ENCODE results near the gene PLCE1.

Gene PLCE1

DNA sequence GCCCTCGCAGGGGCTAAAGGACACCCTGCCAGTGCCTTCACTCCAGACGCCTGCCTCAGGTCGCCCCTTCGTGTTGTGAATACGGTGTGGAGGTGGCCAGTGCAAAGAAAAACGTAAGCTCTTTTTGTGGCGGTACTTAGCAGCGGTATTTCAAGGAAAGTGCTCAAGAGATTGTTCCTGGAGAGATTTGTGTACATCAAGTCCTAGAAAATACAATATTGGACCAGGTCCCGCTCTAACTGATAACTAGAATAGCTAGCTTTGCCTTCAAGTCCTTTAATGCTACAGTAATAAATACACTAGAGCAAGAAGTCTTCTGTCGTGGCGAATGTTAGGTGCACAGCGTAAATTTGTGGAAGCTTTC, 689 bp downstream of the PLCE1 start:
- DNase-seq (ENCODE audit: low read depth): no peak

GRCh38 chr10:93995182-93995581, 1.5 kb downstream of the PLCE1 start:
- no peak for DNase-seq (ENCODE audit: low read depth)

GRCh38 chr10:93995598-93996271, 2.0 kb downstream of the PLCE1 start:
- DNase-seq (ENCODE audit: low read depth): no peak

- no peak for DNase-seq (ENCODE audit: low read depth)
These were observed 2.8 kb downstream of the PLCE1 start for GRCh38 chr10:93996551-93996950.

GRCh38 chr10:93997546-93997945, 3.8 kb downstream of the PLCE1 start:
- no peak for DNase-seq (ENCODE audit: low read depth)

- no peak for DNase-seq (ENCODE audit: low read depth)
These were observed 5.7 kb downstream of the PLCE1 start for GRCh38 chr10:93999401-93999851.

- no peak for DNase-seq (ENCODE audit: low read depth)
These were observed 7.1 kb downstream of the PLCE1 start for GRCh38 chr10:94000638-94001415.

DNA sequence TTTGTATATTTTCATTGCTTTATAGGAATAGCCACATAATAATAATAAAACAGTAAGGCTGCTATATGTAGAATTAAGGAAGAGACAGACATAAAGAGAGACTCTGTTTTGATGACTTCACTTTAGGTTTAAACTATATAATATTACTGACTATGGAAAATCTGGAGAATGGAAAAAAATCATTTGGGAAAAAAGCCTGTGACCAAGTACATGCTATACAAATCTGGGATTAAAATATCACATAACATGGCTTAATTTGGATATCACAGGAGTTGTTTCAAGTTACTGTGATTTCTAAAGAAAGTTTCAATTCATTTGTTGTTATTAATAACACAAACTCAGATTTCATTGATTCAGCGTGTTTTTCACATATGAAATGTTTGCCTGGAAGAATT, 7.7 kb downstream of the PLCE1 start:
- no peak for DNase-seq (ENCODE audit: low read depth)

DNA sequence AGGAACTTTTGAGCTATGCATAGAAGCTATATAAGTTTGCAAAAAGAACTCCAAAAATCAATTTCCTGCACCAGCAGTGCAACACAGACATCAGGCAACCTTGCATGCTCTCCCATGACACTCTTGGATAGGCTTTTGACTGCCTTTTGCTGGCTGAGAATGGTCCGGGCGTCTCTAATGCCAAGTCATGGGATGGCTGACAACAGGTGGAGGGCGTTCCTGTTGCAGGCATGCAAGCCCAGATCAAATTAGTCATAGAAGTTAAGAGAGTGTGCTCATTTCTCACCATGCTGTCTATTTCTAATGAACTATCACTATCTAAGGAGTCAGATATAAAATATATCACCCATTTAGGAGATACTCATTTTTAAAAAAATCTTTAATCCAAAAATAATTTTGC, 8.4 kb downstream of the PLCE1 start:
- no peak for DNase-seq (ENCODE audit: low read depth)

DNA sequence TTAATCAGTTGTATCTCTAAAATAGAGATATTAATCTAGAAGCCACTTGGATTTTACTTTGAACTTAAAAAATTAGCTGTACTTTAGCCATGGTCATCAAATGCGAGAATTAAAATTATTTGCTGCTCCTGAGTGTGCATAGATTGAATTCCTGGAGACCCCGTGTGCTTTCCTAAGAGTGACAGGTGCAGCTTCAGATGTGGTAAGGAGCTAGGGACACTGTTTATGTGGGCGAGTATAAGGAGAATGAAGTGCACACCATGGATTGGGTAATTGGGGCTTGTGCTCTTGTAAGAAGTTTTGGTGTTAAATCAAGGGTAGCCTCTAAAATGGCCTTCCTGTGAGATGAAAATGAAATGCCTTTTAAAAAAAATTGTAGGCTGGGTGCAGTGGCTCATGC, 9.8 kb downstream of the PLCE1 start:
- DNase-seq (ENCODE audit: low read depth): no peak

- DNase-seq (ENCODE audit: low read depth): no peak
These were observed 11.3 kb downstream of the PLCE1 start for GRCh38 chr10:94005050-94005449.

DNA sequence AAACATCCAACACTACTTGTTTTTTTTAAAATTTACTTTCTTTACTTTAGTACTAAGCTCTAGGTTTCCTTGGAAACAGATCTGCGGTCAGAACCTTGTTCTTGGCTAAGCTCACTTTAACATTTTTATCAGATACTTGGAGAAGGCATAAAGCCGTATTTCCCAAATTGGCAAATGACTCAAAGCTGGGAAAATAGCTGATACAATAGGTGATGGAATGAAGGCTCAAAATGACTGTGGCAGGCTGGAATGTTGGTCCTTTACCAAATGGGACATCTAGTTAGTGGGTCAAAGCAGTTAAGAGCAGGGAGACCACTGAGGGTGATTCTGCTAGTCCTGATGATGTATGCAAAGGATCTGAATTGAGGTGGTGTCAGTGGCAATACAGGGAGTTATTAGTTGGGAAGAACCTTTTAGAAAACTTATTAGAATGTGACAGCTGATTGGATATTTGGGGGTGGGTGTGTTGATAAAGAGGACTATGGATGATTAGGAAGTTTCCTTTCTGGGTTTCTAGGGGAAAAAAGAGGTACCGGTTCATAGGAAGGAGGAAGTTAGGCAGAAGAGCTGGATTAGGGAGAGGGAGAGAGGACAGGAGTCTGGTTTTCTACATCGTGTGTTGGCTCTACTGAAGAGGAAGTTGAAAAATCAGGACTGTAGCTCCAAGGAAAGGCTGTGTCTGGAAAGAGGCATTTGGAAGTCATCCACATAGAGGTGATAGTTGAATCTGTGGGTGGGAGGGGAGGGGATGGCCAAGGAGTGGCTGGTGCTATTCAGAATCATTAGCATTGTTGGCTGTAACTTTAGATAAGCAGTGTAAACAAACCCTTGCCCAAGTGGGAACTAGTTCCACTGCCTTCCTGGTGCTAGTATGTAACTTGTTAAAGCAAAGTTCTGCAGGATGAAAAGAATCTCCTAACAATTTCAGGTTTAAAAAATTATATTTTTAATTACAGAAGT, 13.1 kb downstream of the PLCE1 start:
- peak; percentile 88 for DNase-seq (ENCODE audit: low read depth)

GRCh38 chr10:94008526-94008925, 14.8 kb downstream of the PLCE1 start:
- no peak for DNase-seq (ENCODE audit: low read depth)

DNA sequence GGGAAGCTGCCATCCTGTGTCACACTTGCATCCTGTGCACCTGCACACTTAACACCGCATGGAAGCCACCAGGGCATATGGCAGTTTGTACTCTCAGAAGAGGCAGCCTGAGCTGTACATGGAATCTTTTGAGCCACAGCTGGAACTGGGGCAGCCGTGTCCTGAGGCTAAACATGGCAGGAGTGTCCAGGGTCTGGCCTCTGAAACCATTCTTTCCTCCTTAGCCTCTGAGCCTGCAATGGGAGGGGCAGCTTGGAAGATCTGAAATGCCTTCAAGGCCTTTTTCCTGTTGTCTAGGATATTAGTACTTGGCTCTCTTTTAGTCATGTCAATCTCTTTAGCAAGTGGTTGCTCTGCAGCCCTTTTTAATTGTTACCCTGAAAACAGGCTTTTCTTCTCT, 16.4 kb downstream of the PLCE1 start:
- DNase-seq (ENCODE audit: low read depth): no peak

DNA sequence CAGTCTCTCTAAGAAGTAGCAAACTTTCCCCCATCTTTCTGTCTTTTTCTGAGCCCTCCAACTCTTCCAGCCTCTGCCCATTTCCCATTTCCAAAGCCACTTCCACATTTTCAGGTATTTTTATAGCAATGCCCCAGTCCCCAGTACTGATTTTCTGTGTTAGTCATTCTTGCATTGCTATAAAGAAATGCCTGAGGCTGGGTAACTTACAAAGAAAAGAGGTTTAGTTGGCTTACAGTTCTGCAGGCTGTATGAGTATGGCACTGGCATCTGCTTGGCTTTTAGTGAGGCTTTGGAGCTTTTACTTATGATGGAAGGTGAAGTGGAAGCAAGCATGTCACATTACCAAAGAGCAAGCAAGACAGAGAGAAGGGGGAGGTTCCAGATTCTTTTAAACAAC, 17.2 kb downstream of the PLCE1 start:
- DNase-seq (ENCODE audit: low read depth): no peak

GRCh38 chr10:94011296-94011695, 17.6 kb downstream of the PLCE1 start:
- no peak for DNase-seq (ENCODE audit: low read depth)

DNA sequence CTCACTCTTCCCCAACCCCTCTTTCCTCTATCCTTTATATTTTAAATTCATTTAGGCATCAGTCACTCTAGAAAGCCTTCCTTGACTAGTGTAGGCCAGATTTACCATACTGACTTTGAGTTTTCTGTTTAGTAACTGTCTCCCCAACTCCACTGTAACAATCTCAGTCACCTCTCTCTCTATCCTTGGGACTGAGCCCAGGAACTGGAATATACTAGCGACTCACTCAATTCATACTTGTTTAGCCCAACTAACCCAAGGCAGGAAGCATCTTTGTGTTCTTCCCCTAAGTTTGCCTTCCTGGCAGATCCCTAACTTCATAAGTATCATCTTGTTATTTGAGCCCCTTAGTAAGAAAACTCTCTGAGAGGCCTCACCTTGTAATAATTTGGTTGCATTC, 19.1 kb downstream of the PLCE1 start:
- DNase-seq (ENCODE audit: low read depth): no peak

DNA sequence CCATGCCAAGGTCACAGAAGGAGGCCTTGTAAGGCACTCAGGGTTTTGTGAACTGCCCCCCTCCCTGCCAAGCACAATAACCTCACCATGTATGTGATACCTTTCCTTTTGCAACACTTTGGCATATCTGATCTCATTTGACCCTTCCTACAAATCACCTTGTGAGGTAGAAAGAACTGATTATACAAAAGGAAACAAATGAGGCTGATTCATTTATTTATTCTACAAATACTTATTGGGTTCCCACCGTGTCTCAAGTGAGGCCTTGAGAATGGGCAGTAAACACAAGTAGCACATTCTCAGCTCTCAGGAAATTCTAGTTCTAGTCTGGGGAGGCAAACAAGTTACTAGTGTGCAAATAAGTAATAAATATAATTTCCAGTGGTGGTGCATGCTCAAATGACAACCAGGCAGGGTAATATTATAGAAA, 19.6 kb downstream of the PLCE1 start:
- DNase-seq (ENCODE audit: low read depth): no peak

- no peak for DNase-seq (ENCODE audit: low read depth)
These were observed 20.6 kb downstream of the PLCE1 start for GRCh38 chr10:94014304-94014703.

GRCh38 chr10:94016727-94017714, 23.3 kb downstream of the PLCE1 start:
- no peak for DNase-seq (ENCODE audit: low read depth)

- no peak for DNase-seq (ENCODE audit: low read depth)
These were observed 24.4 kb downstream of the PLCE1 start for GRCh38 chr10:94018107-94018506.
